HEK293 (cell line): ENCODE results near the gene CSAD.

Experiments
- CTCF ChIA-PET: fragments of 350-600 bp; formaldehyde crosslinking; extraction: SDS; loops from one replicate; lab custom pipeline; 2021; ENCODE audit warnings: antibody characterized with exemption; lab: Yijun Ruan, JAX
- POLR2A ChIA-PET: fragments of 300-600 bp; formaldehyde crosslinking; extraction: SDS; loops from one replicate; lab custom pipeline; 2020; ENCODE audit warnings: antibody characterized with exemption, inconsistent platforms; lab: Yijun Ruan, JAX
- H3K27ac ChIP-seq: fragments of 200-500 bp; sonication (Bioruptor generic); 2 replicates; pipeline ENCODE4 v1.5.1; 2014; ENCODE audit warnings: low read depth, low read length, control low read depth, inconsistent platforms; ENCODE audit errors: extremely low read depth
- H3K36me3 ChIP-seq, 2 experiments: fragments of 200-500 bp in 1 of 2; sonication (Bioruptor generic) in 1 of 2; 1 replicate in 1 of 2; 2 replicates in 1 of 2; pipeline ENCODE4 v1.5.1; 2014 to 2017; ENCODE audit warnings: inconsistent platforms in 2 of 2, low read length in 2 of 2; ENCODE audit not compliant: control insufficient read depth in 2 of 2, insufficient read depth in 1 of 2
- H3K4me1 ChIP-seq: fragments of 200-500 bp; sonication (Bioruptor generic); 2 replicates; pipeline ENCODE4 v1.5.1; 2014; ENCODE audit warnings: mild to moderate bottlenecking, low read length, inconsistent platforms; ENCODE audit not compliant: control insufficient read depth, insufficient read depth
- H3K4me3 ChIP-seq: 2 replicates; pipeline ENCODE4 v1.5.1; 2011; ENCODE audit warnings: low read depth, mild to moderate bottlenecking, control low read depth, low read length, moderate library complexity
- H3K9me3 ChIP-seq: fragments of 200-500 bp; sonication (Bioruptor generic); 2 replicates; pipeline ENCODE4 v1.5.1; 2014; ENCODE audit warnings: low read depth, low read length, inconsistent platforms; ENCODE audit not compliant: control insufficient read depth, insufficient read depth
- BCL6B ChIP-seq: fragments of 450-650 bp; formaldehyde crosslinking; IDR thresholded peaks from 2 replicates; pipeline ENCODE4 v1.5.1; 2017; ENCODE audit warnings: missing biosample characterization, missing genetic modification characterization
- ELK4 ChIP-seq: IDR thresholded peaks from 2 replicates; pipeline ENCODE4 v1.6.1; 2011; ENCODE audit warnings: mild to moderate bottlenecking, low read depth, low read length, borderline replicate concordance
- KLF8 ChIP-seq: fragments of 450-650 bp; formaldehyde crosslinking; IDR thresholded peaks from 2 replicates; pipeline ENCODE4 v1.5.1; 2016; ENCODE audit warnings: missing biosample characterization, missing genetic modification characterization
- ZFP69B ChIP-seq: fragments of 450-650 bp; formaldehyde crosslinking; IDR thresholded peaks from 2 replicates; pipeline ENCODE4 v1.5.1; 2016; ENCODE audit warnings: missing biosample characterization, missing genetic modification characterization
- ZNF133 ChIP-seq: fragments of 450-650 bp; formaldehyde crosslinking; IDR thresholded peaks from 2 replicates; pipeline ENCODE4 v1.5.1; 2016; ENCODE audit warnings: missing biosample characterization, missing genetic modification characterization
- ZNF138 ChIP-seq: fragments of 450-650 bp; formaldehyde crosslinking; IDR thresholded peaks from 2 replicates; pipeline ENCODE4 v1.5.1; 2016; ENCODE audit warnings: missing biosample characterization, missing genetic modification characterization, borderline replicate concordance
- ZNF26 ChIP-seq: fragments of 450-650 bp; formaldehyde crosslinking; IDR thresholded peaks from 2 replicates; pipeline ENCODE4 v1.5.1; 2016; ENCODE audit warnings: missing biosample characterization, missing genetic modification characterization
- ZNF280D ChIP-seq: fragments of 450-650 bp; formaldehyde crosslinking; IDR thresholded peaks from 2 replicates; pipeline ENCODE4 v1.5.1; 2016; ENCODE audit warnings: missing biosample characterization, missing genetic modification characterization
- ZNF391 ChIP-seq: fragments of 450-650 bp; formaldehyde crosslinking; IDR thresholded peaks from 2 replicates; pipeline ENCODE4 v1.5.1; 2016; ENCODE audit warnings: low read depth, missing biosample characterization, missing genetic modification characterization, borderline replicate concordance
- ZNF548 ChIP-seq: fragments of 450-650 bp; formaldehyde crosslinking; IDR thresholded peaks from 2 replicates; pipeline ENCODE4 v1.5.1; 2016; ENCODE audit warnings: missing biosample characterization, missing genetic modification characterization
- ZNF561 ChIP-seq: fragments of 450-650 bp; IDR thresholded peaks from 2 replicates; pipeline ENCODE4 v1.5.1; 2018; ENCODE audit warnings: missing biosample characterization, missing genetic modification characterization, borderline replicate concordance
- ZNF664 ChIP-seq: fragments of 450-650 bp; formaldehyde crosslinking; IDR thresholded peaks from 2 replicates; pipeline ENCODE4 v1.5.1; 2016; ENCODE audit warnings: missing biosample characterization, missing genetic modification characterization
- ZNF701 ChIP-seq: fragments of 450-650 bp; formaldehyde crosslinking; IDR thresholded peaks from 2 replicates; pipeline ENCODE4 v1.5.1; 2016; ENCODE audit warnings: missing biosample characterization, missing genetic modification characterization

The CSAD gene

GRCh38 chr12:53199700-53200099 is 19.0 kb upstream of the CSAD start (continued):
- TF ChIP-seq ZNF701 (tag by site-specific recombination) (no peak), BCL6B (tag by site-specific recombination) (no peak), ZNF133 (tag by site-specific recombination) (no peak), ZNF391 (no peak), ZNF138 (tag by site-specific recombination) (no peak), ZNF664 (tag by site-specific recombination) (no peak)

GRCh38 chr12:53198486-53199110 is 17.9 kb upstream of the CSAD start:
- CTCF ChIA-PET: interaction anchor here (0.6 to 3.1 kb wide), 8 partner anchors 8 to 133 kb away, joined by 3 to 18 read pairs (median 4); no protein-coding TSS in a partner anchor

More at GRCh38 chr12:53198486-53199110, 17.9 kb upstream of the CSAD start:
- POLR2A ChIA-PET: interaction anchor here (0.9 to 1.2 kb wide), 2 partner anchors 12 to 18 kb away, joined by 3 to 4 read pairs; partner anchors contain the start of genes CSAD and ZNF740
- Histone ChIP-seq H3K36me3 (no peaks in the 10 kb centered on the region), H3K27ac (no peak overlapping the region), H3K4me1 (no peaks in the 10 kb centered on the region), H3K4me3 (no peak overlapping the region), H3K9me3 (no peaks in the 10 kb centered on the region)
- TF ChIP-seq KLF8 (tag by site-specific recombination): no peak
- no peak for TF ChIP-seq ZNF548 (tag by site-specific recombination)
- TF ChIP-seq ZNF280D: no peak
- TF ChIP-seq ELK4: no peak
- no peak for TF ChIP-seq ZNF561
- TF ChIP-seq ZFP69B (tag by site-specific recombination): no peak
- no peak for TF ChIP-seq ZNF26 (tag by site-specific recombination)
